Motor neuron (in vitro differentiated cells): ENCODE measurements around the gene FNDC1. TPM values are rescaled to one million over a fixed set of nuclear protein-coding genes. Genes with fewer than 3 reads are reported as not detected.
A peak's percentile ranks its signal among the peaks of the same experiment; 100 is the strongest.
"Not testable (repeated sequence)": the region's sequence is repeated elsewhere in the genome, so short reads cannot be mapped to it uniquely, and the experiment has no call there.

Experiments
- ATAC-seq, 8 experiments: fragments of 200-7000 bp; cut with Tn5 transposase; replicated peaks in 6 of 8; 2 replicates each; pipeline ENCODE4 v1.8.0; 2021; ENCODE audit warnings: mild to moderate bottlenecking in 8 of 8, moderate library complexity in 8 of 8
- H3K27ac ChIP-seq, 2 donors: fragments of 250-450 bp; sonication (Bioruptor Pico); 2 replicates each; pipeline ENCODE4 v1.9.0; 2021; ENCODE audit warnings: antibody characterized with exemption in 2 of 2, mild to moderate bottlenecking in 2 of 2, moderate library complexity in 1 of 2
- H3K4me1 ChIP-seq, 2 donors: fragments of 250-450 bp; sonication (Bioruptor Pico); replicated peaks in 1 of 2; 2 replicates each; pipeline ENCODE4 v1.6.1; 2021; ENCODE audit warnings: antibody characterized with exemption in 2 of 2, mild to moderate bottlenecking in 2 of 2, moderate library complexity in 1 of 2
- H3K4me3 ChIP-seq, 5 donors: fragments of 250-450 bp; sonication (Bioruptor Pico); 2 replicates each; pipeline ENCODE4 v1.9.0; 2021; ENCODE audit warnings: antibody characterized with exemption in 5 of 5, mild to moderate bottlenecking in 5 of 5, moderate library complexity in 4 of 5
- WGBS, 10 experiments: fragments of 450-650 bp; shearing (Covaris generic); methylation state at CpG; one replicate each; pipeline ENCODE4 v1.0.0; 2022; 5-methylcytosine and 5-hydroxymethylcytosine counted together
- in situ Hi-C, 9 experiments: fragments of 400-800 bp; cut with MboI; loops; one replicate each; pipeline ENCODE4 v1.15.0; 2021; ENCODE audit warnings: low sequenced_read_pairs in 9 of 9, low pct_unique_long_range_greater_than_20kb in 2 of 9; ENCODE audit not compliant: unreplicated experiment in 9 of 9
- total RNA-seq, 8 experiments: library from RNA; unstranded; fragments of 300-600 nt; gene quantifications; 2 replicates each; pipeline versions ENCODE4 v1.2.3 to v1.2.4, GENCODE V29; 2022

FNDC1 gene
- total RNA-seq, 8 experiments from 2014 or later: 0.05 to 50.8 (median 0.42) TPM

GRCh38 chr6:159268511-159268910 is 99.3 kb downstream of the FNDC1 start:
- Histone ChIP-seq H3K4me3 (no peak overlapping the region), H3K4me1 (no peaks in the 10 kb centered on the region), H3K27ac (no peak overlapping the region)
- no peak for ATAC-seq
- in situ Hi-C loops: no loop called here
- WGBS, 10 experiments: 29 to 93% (median 83%) methylated on average over 1 of the region's 1 CpG; no CpG with 5 or more reads in 1 of the 10 experiments

- Histone ChIP-seq H3K27ac (no peak overlapping the region), H3K4me3 (no peak overlapping the region), H3K4me1 (no peaks in the 10 kb centered on the region)
- WGBS, 10 experiments: 11 to 90% (median 53%) methylated on average over 1 to 4 of the region's 10 CpGs; no CpG with 5 or more reads in 3 of the 10 experiments
- in situ Hi-C loops: no loop called here
- no peak for ATAC-seq
These were observed 102.1 kb downstream of the FNDC1 start for GRCh38 chr6:159271257-159271656.

GRCh38 chr6:159278626-159279025 is 109.4 kb downstream of the FNDC1 start:
- no peaks in the 10 kb centered on the region for H3K4me1 ChIP-seq
- H3K4me3 ChIP-seq: no peak overlapping the region
- no peak overlapping the region for H3K27ac ChIP-seq
- no peak for ATAC-seq
- in situ Hi-C loops: no loop called here

GRCh38 chr6:159279790-159280277 is 110.6 kb downstream of the FNDC1 start:
- 20 to 100% (median 70%) methylated on average over 1 to 9 of the region's 10 CpGs; no CpG with 5 or more reads in 1 of the 10 experiments for WGBS, 10 experiments
- in situ Hi-C loops: no loop called here
- Histone ChIP-seq H3K27ac (no peak overlapping the region), H3K4me1 (no peaks in the 10 kb centered on the region), H3K4me3 (no peak overlapping the region)
- peak in 2 of 8 experiments; percentile 34 to 50 for ATAC-seq

- H3K27ac ChIP-seq: no peak overlapping the region
- in situ Hi-C loops: no loop called here
- WGBS, 10 experiments: 0 to 54% (median 22%) methylated on average over 1 to 4 of the region's 5 CpGs; no CpG with 5 or more reads in 1 of the 10 experiments
- no peak overlapping the region for H3K4me3 ChIP-seq
- no peaks in the 10 kb centered on the region for H3K4me1 ChIP-seq
- no peak for ATAC-seq
These were observed 113.2 kb downstream of the FNDC1 start for GRCh38 chr6:159282421-159282820.

GRCh38 chr6:159284661-159285060 is 115.5 kb downstream of the FNDC1 start:
- H3K27ac ChIP-seq, H3K4me3 ChIP-seq, ATAC-seq, H3K4me1 ChIP-seq, in situ Hi-C loops: not testable (repeated sequence)

GRCh38 chr6:159298840-159299239 is 129.6 kb downstream of the FNDC1 start:
- WGBS, 10 experiments: 58 to 100% (median 86%) methylated on average over 1 to 5 of the region's 5 CpGs; no CpG with 5 or more reads in 4 of the 10 experiments
- H3K4me1 ChIP-seq: peaks cover 0 to 19% of the 10 kb centered on the region in 2 donors
- in situ Hi-C loops: no loop called here
- H3K27ac ChIP-seq: no peak overlapping the region
- no peak overlapping the region for H3K4me3 ChIP-seq
- no peak for ATAC-seq

- in situ Hi-C loops: no loop called here
- Histone ChIP-seq H3K4me3 (no peak overlapping the region), H3K27ac (no peak overlapping the region), H3K4me1 (peaks cover 0 to 19% of the 10 kb centered on the region in 2 donors)
- no CpG with 5 or more reads among the region's 2 CpGs for WGBS, 10 experiments
- no peak for ATAC-seq
These were observed 130.4 kb downstream of the FNDC1 start for GRCh38 chr6:159299566-159299965.

GRCh38 chr6:159301277-159301676 is 132.1 kb downstream of the FNDC1 start:
- H3K4me3 ChIP-seq: no peak overlapping the region
- WGBS, 10 experiments: 46 to 100% (median 93%) methylated on average over 1 to 5 of the region's 5 CpGs
- H3K27ac ChIP-seq: peak overlapping the region in 1 of 2 donors; percentile 23
- ATAC-seq: no peak
- in situ Hi-C loops: no loop called here
- H3K4me1 ChIP-seq: peaks cover 0 to 19% of the 10 kb centered on the region in 2 donors

- Histone ChIP-seq H3K27ac (peak overlapping the region in 1 of 2 donors; percentile 55), H3K4me3 (no peak overlapping the region), H3K4me1 (peaks cover 0 to 19% of the 10 kb centered on the region in 2 donors)
- ATAC-seq: peak in 5 of 8 experiments; percentile 58 to 90 (median 77)
- WGBS, 10 experiments: 15 to 83% (median 35%) methylated on average over 2 to 7 of the region's 7 CpGs; no CpG with 5 or more reads in 1 of the 10 experiments
- in situ Hi-C loops: no loop called here
These were observed 132.8 kb downstream of the FNDC1 start for GRCh38 chr6:159301810-159302593.

- Histone ChIP-seq H3K4me3 (no peak overlapping the region), H3K27ac (peak overlapping the region in 1 of 2 donors; percentile 49), H3K4me1 (peaks cover 0 to 19% of the 10 kb centered on the region in 2 donors)
- in situ Hi-C loops: no loop called here
- ATAC-seq: peak in 1 of 8 experiments; percentile 57
- 46 to 87% (median 63%) methylated on average over 3 to 5 of the region's 5 CpGs for WGBS, 10 experiments
These were observed 133.4 kb downstream of the FNDC1 start for GRCh38 chr6:159302594-159302992.

- 8 to 100% (median 68%) methylated on average over 1 to 2 of the region's 2 CpGs; no CpG with 5 or more reads in 2 of the 10 experiments for WGBS, 10 experiments
- in situ Hi-C loops: no loop called here
- Histone ChIP-seq H3K4me3 (no peak overlapping the region), H3K27ac (peak overlapping the region in 1 of 2 donors; percentile 49), H3K4me1 (peaks cover 0 to 19% of the 10 kb centered on the region in 2 donors)
- no peak for ATAC-seq
These were observed 134.0 kb downstream of the FNDC1 start for GRCh38 chr6:159303159-159303558.

GRCh38 chr6:159303784-159304183 is 134.6 kb downstream of the FNDC1 start:
- in situ Hi-C loops: no loop called here
- Histone ChIP-seq H3K27ac (no peak overlapping the region), H3K4me1 (peaks cover 0 to 19% of the 10 kb centered on the region in 2 donors), H3K4me3 (no peak overlapping the region)
- ATAC-seq: no peak
- 81 to 100% methylated on average over 3 to 4 of the region's 6 CpGs; no CpG with 5 or more reads in 8 of the 10 experiments for WGBS, 10 experiments
